Trophoblast cell (in vitro differentiated cells and primary cell): ENCODE measurements around the gene ENTR1.

Experiments used
- DNase-seq, 2 donors: peaks; one replicate each; pipeline ENCODE4 v3.0.0-alpha.2; 2016
- H2AFZ ChIP-seq: 2 replicates; pipeline ENCODE4 v1.6.1; 2013; ENCODE audit warnings: low read length, moderate library complexity, mild to moderate bottlenecking; ENCODE audit not compliant: insufficient read depth, poor library complexity
- H2AK5ac ChIP-seq: 2 replicates; pipeline ENCODE4 v1.6.1; 2013; ENCODE audit warnings: mild to moderate bottlenecking, low read length
- H2BK120ac ChIP-seq: 2 replicates; pipeline ENCODE4 v1.6.1; 2013; ENCODE audit warnings: low read length, mild to moderate bottlenecking, moderate library complexity; ENCODE audit not compliant: insufficient read depth, poor library complexity
- H2BK12ac ChIP-seq: 2 replicates; pipeline ENCODE4 v1.6.1; 2013; ENCODE audit warnings: mild to moderate bottlenecking, low read length, moderate library complexity
- H2BK5ac ChIP-seq: 2 replicates; pipeline ENCODE4 v1.6.1; 2013; ENCODE audit warnings: low read length, low read depth, moderate library complexity, mild to moderate bottlenecking; ENCODE audit not compliant: poor library complexity
- H3K14ac ChIP-seq: 2 replicates; pipeline ENCODE4 v1.6.1; 2013; ENCODE audit warnings: mild to moderate bottlenecking, low read length
- H3K18ac ChIP-seq: 2 replicates; pipeline ENCODE4 v1.6.1; 2013; ENCODE audit warnings: mild to moderate bottlenecking, low read length
- H3K23ac ChIP-seq: 2 replicates; pipeline ENCODE4 v1.6.1; 2013; ENCODE audit warnings: low read length
- H3K27ac ChIP-seq: 2 replicates; pipeline ENCODE4 v1.5.1; 2013; ENCODE audit warnings: low read depth, mild to moderate bottlenecking, inconsistent platforms, low read length, moderate library complexity
- H3K27me3 ChIP-seq: 2 replicates; pipeline ENCODE4 v1.6.1; 2013; ENCODE audit warnings: inconsistent platforms, mild to moderate bottlenecking, low read length, moderate library complexity; ENCODE audit not compliant: insufficient read depth
- H3K36me3 ChIP-seq, 2 experiments: 1 replicate in 1 of 2; 2 replicates in 1 of 2; pipeline ENCODE4 v1.6.1; 2013; ENCODE audit warnings: low read length in 2 of 2, mild to moderate bottlenecking in 2 of 2, moderate library complexity in 1 of 2; ENCODE audit not compliant: insufficient read depth in 2 of 2, control insufficient read depth in 1 of 2
- H3K4ac ChIP-seq: 2 replicates; pipeline ENCODE4 v1.6.1; 2013; ENCODE audit warnings: low read depth, mild to moderate bottlenecking, low read length, moderate library complexity
- H3K4me1 ChIP-seq, 2 experiments: 1 replicate in 1 of 2; 2 replicates in 1 of 2; pipeline ENCODE4 v1.6.1; 2013; ENCODE audit warnings: low read length in 2 of 2, mild to moderate bottlenecking in 2 of 2, moderate library complexity in 1 of 2; ENCODE audit not compliant: insufficient read depth in 2 of 2, control insufficient read depth in 1 of 2
- H3K4me2 ChIP-seq: 2 replicates; pipeline ENCODE4 v1.6.1; 2013; ENCODE audit warnings: inconsistent platforms, mild to moderate bottlenecking, low read length, moderate library complexity
- H3K4me3 ChIP-seq: 2 replicates; pipeline ENCODE4 v1.5.1; 2013; ENCODE audit warnings: mild to moderate bottlenecking, low read depth, low read length, inconsistent platforms
- H3K79me1 ChIP-seq: one replicate; pipeline ENCODE4 v1.6.1; 2013; ENCODE audit warnings: low read length
- H3K79me2 ChIP-seq: 2 replicates; pipeline ENCODE4 v1.6.1; 2013; ENCODE audit warnings: low read length, mild to moderate bottlenecking; ENCODE audit not compliant: control insufficient read depth, insufficient read depth, poor library complexity
- H3K9ac ChIP-seq: 2 replicates; pipeline ENCODE4 v1.6.1; 2013; ENCODE audit warnings: mild to moderate bottlenecking, low read length
- H3K9me3 ChIP-seq: 2 replicates; pipeline ENCODE4 v1.6.1; 2013; ENCODE audit warnings: low read depth, mild to moderate bottlenecking, control low read depth, inconsistent platforms, low read length; ENCODE audit not compliant: insufficient read depth
- H4K12ac ChIP-seq: 2 replicates; pipeline ENCODE4 v1.6.1; 2013; ENCODE audit warnings: low read depth, mild to moderate bottlenecking, low read length, moderate library complexity
- H4K8ac ChIP-seq: 2 replicates; pipeline ENCODE4 v1.6.1; 2013; ENCODE audit warnings: low read depth, mild to moderate bottlenecking, low read length, moderate library complexity
- H4K91ac ChIP-seq: one replicate; pipeline ENCODE4 v1.6.1; 2013; ENCODE audit warnings: low read depth, mild to moderate bottlenecking, low read length, moderate library complexity
- WGBS: extraction: QIAGEN DNeasy Blood & Tissue Kit; methylation state at CpG from one replicate; pipeline ENCODE4 v1.1.7; 2013; ENCODE audit warnings: missing lambda C conversion rate; ENCODE audit not compliant: insufficient read length, insufficient coverage; ENCODE audit errors: extremely low coverage; 5-methylcytosine and 5-hydroxymethylcytosine counted together

The ENTR1 gene

DNA sequence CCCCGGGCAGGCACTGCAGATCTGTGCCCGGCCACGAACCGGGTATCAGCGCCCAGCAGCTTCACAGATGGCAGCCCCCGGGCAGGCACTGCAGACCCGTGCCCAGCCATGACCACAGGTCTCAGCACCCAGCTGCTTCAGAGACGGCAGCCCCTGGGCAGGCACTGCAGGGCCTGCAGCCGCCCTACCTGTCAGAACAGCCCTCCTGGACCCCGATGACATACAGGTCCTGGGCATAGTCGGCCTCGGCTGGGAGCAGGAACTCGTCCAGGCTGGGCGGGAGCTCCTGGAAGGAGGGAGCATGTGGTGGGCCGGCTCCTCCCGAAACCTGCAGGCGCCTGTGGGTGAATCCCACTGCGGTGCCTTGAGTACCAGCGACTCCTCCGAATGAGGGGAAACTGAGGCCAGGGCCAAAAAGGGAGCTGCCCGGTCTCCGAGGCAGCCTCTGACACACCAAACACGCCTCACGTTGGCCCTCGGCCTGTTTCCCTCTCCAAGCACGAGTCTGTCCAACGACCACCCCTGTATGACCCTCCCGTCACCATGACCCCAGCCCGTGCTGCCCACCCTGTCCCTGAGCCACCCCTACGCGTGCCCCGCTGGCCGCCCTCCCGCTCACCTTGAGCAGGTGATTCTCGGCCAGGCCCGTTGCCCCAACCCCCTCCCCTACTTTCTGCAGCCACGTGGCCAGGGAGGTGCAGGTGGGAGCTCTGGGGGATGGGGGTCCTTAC is 23.6 kb upstream of the ENTR1 start:
- H3K18ac ChIP-seq = no peak overlapping the region
- peaks cover 54 to 58% of the 10 kb centered on the region in 2 experiments for H3K36me3 ChIP-seq
- WGBS = no CpG with 5 or more reads among the region's 37 CpGs
- no peak overlapping the region for H2BK120ac ChIP-seq
- peaks cover 1% of the 10 kb centered on the region for H3K79me1 ChIP-seq
- DNase-seq = no peak
- H2AK5ac ChIP-seq = no peak overlapping the region
- peaks cover 7 to 12% of the 10 kb centered on the region in 2 experiments for H3K4me1 ChIP-seq
- no peak overlapping the region for H3K4me2 ChIP-seq
- no peak overlapping the region for H3K27ac ChIP-seq
- H4K91ac ChIP-seq = no peak overlapping the region
- no peak overlapping the region for H3K9ac ChIP-seq
- H3K79me2 ChIP-seq = peaks cover 6% of the 10 kb centered on the region
- no peak overlapping the region for H2AFZ ChIP-seq
- no peak overlapping the region for H3K4ac ChIP-seq
- H3K27me3 ChIP-seq = no peaks in the 10 kb centered on the region
- H3K14ac ChIP-seq = no peak overlapping the region
- no peak overlapping the region for H2BK5ac ChIP-seq
- no peak overlapping the region for H4K12ac ChIP-seq
- H3K9me3 ChIP-seq = no peaks in the 10 kb centered on the region
- peak overlapping the region; percentile 15 for H3K4me3 ChIP-seq
- no peak overlapping the region for H4K8ac ChIP-seq
- no peak overlapping the region for H3K23ac ChIP-seq
- no peak overlapping the region for H2BK12ac ChIP-seq

DNA sequence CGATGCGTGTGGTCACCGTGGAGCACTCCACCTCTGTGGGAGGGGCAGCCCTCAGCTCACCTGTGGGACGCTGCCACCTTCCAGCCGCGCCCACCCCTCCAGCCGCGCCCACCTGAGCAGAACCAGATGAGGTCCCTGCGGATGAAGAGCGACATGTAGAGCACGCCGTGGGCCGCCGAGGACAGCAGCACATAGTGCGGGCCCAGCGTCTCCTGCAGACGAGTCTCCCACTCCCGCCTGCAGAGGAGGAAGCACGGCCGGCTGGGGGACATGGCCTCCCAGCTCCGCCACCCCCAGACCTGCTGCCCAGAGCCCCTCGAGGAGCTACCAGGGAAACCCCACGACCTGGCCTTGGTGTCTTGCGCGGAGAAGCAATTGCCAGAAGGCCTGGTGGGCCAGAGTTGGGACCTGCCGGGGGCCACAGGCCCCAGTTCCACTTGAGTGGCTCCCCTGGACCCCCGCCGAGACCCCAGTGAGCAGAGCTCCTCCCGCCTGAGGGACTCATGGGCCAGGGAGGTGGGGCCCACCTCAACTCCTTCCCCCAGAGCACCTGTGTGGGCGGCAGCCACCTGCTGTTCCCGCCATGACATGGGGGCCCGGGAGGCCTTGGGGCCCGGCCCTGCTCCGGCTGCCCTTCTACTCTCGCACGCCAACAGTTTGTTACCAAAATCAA is 22.8 kb upstream of the ENTR1 start:
- Histone ChIP-seq H2AFZ (no peak overlapping the region), H2AK5ac (no peak overlapping the region), H3K18ac (no peak overlapping the region), H2BK12ac (no peak overlapping the region), H4K91ac (no peak overlapping the region), H2BK5ac (no peak overlapping the region), H4K12ac (no peak overlapping the region), H3K4me2 (no peak overlapping the region), H3K4me3 (no peak overlapping the region), H3K4me1 (peaks cover 7 to 9% of the 10 kb centered on the region in 2 experiments), H4K8ac (no peak overlapping the region), H3K27me3 (no peaks in the 10 kb centered on the region), H3K79me2 (peaks cover 2% of the 10 kb centered on the region), H3K14ac (no peak overlapping the region), H3K36me3 (peaks cover 58 to 62% of the 10 kb centered on the region in 2 experiments), H3K9me3 (no peaks in the 10 kb centered on the region), H2BK120ac (no peak overlapping the region), H3K79me1 (no peaks in the 10 kb centered on the region), H3K23ac (no peak overlapping the region), H3K9ac (no peak overlapping the region), H3K4ac (no peak overlapping the region), H3K27ac (no peak overlapping the region)
- WGBS = no CpG with 5 or more reads among the region's 36 CpGs
- no peak for DNase-seq

DNA sequence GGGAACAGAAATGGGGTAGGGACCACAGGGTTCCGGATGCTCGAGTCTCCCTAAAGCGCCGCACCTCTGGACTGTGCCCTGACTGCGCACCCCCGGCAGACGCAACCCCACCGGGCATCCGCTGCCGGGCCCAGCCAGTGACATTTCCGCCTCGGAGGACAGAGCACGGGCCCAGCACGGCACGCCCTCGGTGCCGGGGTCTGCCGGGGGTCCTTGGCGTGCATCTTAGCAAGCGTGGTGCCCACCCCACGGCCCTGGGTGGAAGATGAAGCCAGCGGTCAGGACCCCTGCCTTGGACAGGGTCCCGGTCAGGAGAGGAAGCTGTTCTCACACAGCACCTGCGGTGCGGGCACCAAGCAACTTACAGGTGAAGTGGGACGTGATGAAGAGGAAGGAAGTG is 22.2 kb upstream of the ENTR1 start:
- H2BK120ac ChIP-seq = no peak overlapping the region
- no peak overlapping the region for H3K4me3 ChIP-seq
- no peak overlapping the region for H4K12ac ChIP-seq
- no peak overlapping the region for H3K23ac ChIP-seq
- H4K91ac ChIP-seq = no peak overlapping the region
- DNase-seq = no peak
- no peaks in the 10 kb centered on the region for H3K9me3 ChIP-seq
- H3K36me3 ChIP-seq = peaks cover 58 to 62% of the 10 kb centered on the region in 2 experiments
- peaks cover 3% of the 10 kb centered on the region in 2 experiments for H3K4me1 ChIP-seq
- no CpG with 5 or more reads among the region's 26 CpGs for WGBS
- H4K8ac ChIP-seq = no peak overlapping the region
- no peak overlapping the region for H3K9ac ChIP-seq
- peaks cover 1% of the 10 kb centered on the region for H3K79me2 ChIP-seq
- H3K4me2 ChIP-seq = no peak overlapping the region
- H3K18ac ChIP-seq = no peak overlapping the region
- H2AK5ac ChIP-seq = no peak overlapping the region
- no peak overlapping the region for H3K27ac ChIP-seq
- H2AFZ ChIP-seq = no peak overlapping the region
- H3K79me1 ChIP-seq = no peaks in the 10 kb centered on the region
- H3K14ac ChIP-seq = no peak overlapping the region
- no peak overlapping the region for H2BK12ac ChIP-seq
- H3K4ac ChIP-seq = no peak overlapping the region
- H3K27me3 ChIP-seq = no peaks in the 10 kb centered on the region
- no peak overlapping the region for H2BK5ac ChIP-seq

DNA sequence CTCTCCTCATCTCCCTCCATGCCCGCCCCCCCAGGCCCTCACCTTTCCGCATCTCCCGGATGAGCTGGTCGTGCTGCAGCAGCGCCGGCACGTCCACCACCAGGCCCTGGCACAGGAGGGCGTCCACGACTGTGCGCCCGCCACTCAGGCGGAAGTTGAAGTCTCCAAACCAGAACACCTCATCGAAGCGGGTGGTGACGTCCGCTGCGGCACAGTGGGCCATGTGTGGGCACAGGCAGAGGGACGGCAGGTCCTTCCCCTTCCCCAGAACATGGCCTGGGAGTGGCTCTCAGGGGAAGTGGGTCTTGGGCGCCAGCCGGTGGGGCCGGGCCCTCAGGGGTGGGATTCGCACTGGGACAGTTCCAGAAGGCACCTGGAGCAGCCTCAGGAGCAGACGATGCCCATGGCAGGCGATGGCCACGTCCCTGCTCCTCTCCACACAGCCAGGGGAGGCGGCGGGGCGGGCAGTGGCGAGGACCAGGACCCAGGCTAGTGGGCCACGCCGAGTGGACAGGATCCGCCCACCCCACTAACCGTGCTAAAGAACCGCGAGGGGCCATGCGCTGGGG is 21.5 kb upstream of the ENTR1 start:
- Histone ChIP-seq H3K36me3 (peaks cover 59 to 65% of the 10 kb centered on the region in 2 experiments), H4K12ac (no peak overlapping the region), H3K9ac (no peak overlapping the region), H4K8ac (no peak overlapping the region), H2BK5ac (no peak overlapping the region), H3K4me1 (no peaks in the 10 kb centered on the region), H2AFZ (no peak overlapping the region), H3K27ac (no peak overlapping the region), H3K14ac (no peak overlapping the region), H2BK12ac (no peak overlapping the region), H3K4ac (no peak overlapping the region), H3K79me2 (no peaks in the 10 kb centered on the region), H3K79me1 (no peaks in the 10 kb centered on the region), H4K91ac (no peak overlapping the region), H3K4me3 (no peak overlapping the region), H3K18ac (no peak overlapping the region), H3K27me3 (no peaks in the 10 kb centered on the region), H3K4me2 (no peak overlapping the region), H3K23ac (no peak overlapping the region), H2BK120ac (no peak overlapping the region), H3K9me3 (no peaks in the 10 kb centered on the region), H2AK5ac (no peak overlapping the region)
- no CpG with 5 or more reads among the region's 36 CpGs for WGBS
- no peak for DNase-seq
